Heart right ventricle (tissue), 16 donors: Measurements from ENCODE around the gene ZFYVE21. TPM values are rescaled to one million over a fixed set of nuclear protein-coding genes. Genes with fewer than 3 reads are reported as not detected.
A peak's percentile ranks its signal among the peaks of the same experiment; 100 is the strongest.

Experiments
- ATAC-seq, 8 donors: fragments of 200-7000 bp; cut with Tn5 transposase; one replicate each; pipeline ENCODE4 v1.9.1; 2020; ENCODE audit warnings: mild to moderate bottlenecking in 8 of 8, moderate library complexity in 8 of 8, moderate number of reproducible peaks in 1 of 8
- DNase-seq, 2 donors: peaks; one replicate each; pipeline ENCODE4 v3.0.0-alpha.2; 2020
- H3K27ac ChIP-seq, 10 donors: fragments of 200-600 bp; sonication (generic) in 2 of 10; one replicate each; pipeline versions ENCODE4 v1.5.0 to v1.8.0; 2020 to 2022; ENCODE audit warnings: mild to moderate bottlenecking in 3 of 10
- H3K27me3 ChIP-seq, 7 donors: fragments of 200-600 bp; one replicate each; pipeline ENCODE4 v1.8.0; 2021 to 2022; ENCODE audit warnings: mild to moderate bottlenecking in 2 of 7
- H3K36me3 ChIP-seq, 9 donors: fragments of 200-600 bp; sonication (generic) in 1 of 9; one replicate each; pipeline versions ENCODE4 v1.5.0 to v1.8.0; 2020 to 2022; ENCODE audit warnings: mild to moderate bottlenecking in 2 of 9
- H3K4me1 ChIP-seq, 9 donors: fragments of 200-600 bp; sonication (generic) in 1 of 9; one replicate each; pipeline versions ENCODE4 v1.5.0 to v1.8.0; 2020 to 2022; ENCODE audit warnings: mild to moderate bottlenecking in 4 of 9
- H3K4me3 ChIP-seq, 10 donors: fragments of 200-600 bp; sonication (generic) in 2 of 10; one replicate each; pipeline versions ENCODE4 v1.5.0 to v1.8.0; 2020 to 2022; ENCODE audit warnings: mild to moderate bottlenecking in 7 of 10, moderate library complexity in 2 of 10
- H3K9me3 ChIP-seq, 11 donors: fragments of 200-600 bp in 10 of 11; sonication (generic) in 2 of 11; one replicate each; pipeline versions ENCODE4 v1.5.0 to v1.8.0; 2013 to 2022; ENCODE audit warnings: mild to moderate bottlenecking in 2 of 11, control low read depth in 1 of 11, moderate library complexity in 1 of 11
- WGBS, 2 donors: extraction: QIAGEN DNeasy Blood & Tissue Kit; methylation state at CpG; one replicate each; pipeline ENCODE4 v1.1.7; 2013; ENCODE audit warnings: inconsistent platforms in 1 of 2; 5-methylcytosine and 5-hydroxymethylcytosine counted together
- intact Hi-C, 10 donors: fragments of 100-400 bp; cut with DNase I; formaldehyde crosslinking; loops; one replicate each; pipeline versions ENCODE4 v1.11.1 to v1.14.2; 2022
- polyA plus RNA-seq, 2 donors: library from polyadenylated mRNA; stranded (reverse); fragments of 200-250 nt; gene quantifications; one replicate each; pipeline ENCODE4 v1.2.3, GENCODE V29; 2013
- total RNA-seq, 10 donors: library from RNA; stranded (reverse); fragmentation: NEBNext Ultra II Directional in 3 of 10; extraction: Animal tissue kit (Norgen Biotek cat#: 25700) in 3 of 10; gene quantifications; one replicate each; pipeline versions ENCODE4 v1.2.1 to v1.2.4, GENCODE V29; 2021 to 2023
- TF ChIP-seq, protein P1 (sequence below), 9 donors: fragments of 200-600 bp; sonication (generic) in 2 of 9; IDR thresholded peaks; one replicate each; pipeline versions ENCODE4 v1.5.0 to v1.8.0; 2021 to 2022; ENCODE audit warnings: antibody characterized with exemption in 9 of 9, mild to moderate bottlenecking in 5 of 9, moderate library complexity in 1 of 9
- donor health status: Arrhythmogenic right ventricular cardiomyopathy.
- donor health status: ischemic (EF 13 %, LVEDD 7.1; RV severe dilation, severe dysfunction).
- donor health status: healthy with polysubstance abuse.
- donor health status: DM: no; HTN: yes; CAD: no.
- donor health status: DM: no; HTN: no; CAD: no.
- donor health status: ischemic (EF 25% LVEDD 6.9; RV normal size, moderate dysfunction).
- donor health status: ischemic (EF 25% LVEDD 5.7; RV mildly dilated, moderate dysfunction).
- donor health status: healthy.
- donor health status: DM: yes; HTN: yes; CAD: no.
- donor health status: Ischemic cardiomyopathy.
- donor health status: ischemic (EF 35%, LVEDD 5.7; RV mildly dilated, moderate dysfunction).
- donor health status: nonischemic (EF 11% LVEDD 7.7; RV severe dilation, severe dysfunction).
- donor health status: DM: yes; HTN: yes; CAD: no.
- donor health status: PGD.
- donor health status: ischemic (EF 29% LVEDD 5.4; RV normal size, mild dysfunction).
- donor health status: nonischemic (EF 23%, LVEDD 6.1; RV moderate dilation, normal function).

ZFYVE21 gene
- total and polyA plus RNA-seq, 12 donors = 43.5 to 88.8 (median 54.5) TPM

DNA sequence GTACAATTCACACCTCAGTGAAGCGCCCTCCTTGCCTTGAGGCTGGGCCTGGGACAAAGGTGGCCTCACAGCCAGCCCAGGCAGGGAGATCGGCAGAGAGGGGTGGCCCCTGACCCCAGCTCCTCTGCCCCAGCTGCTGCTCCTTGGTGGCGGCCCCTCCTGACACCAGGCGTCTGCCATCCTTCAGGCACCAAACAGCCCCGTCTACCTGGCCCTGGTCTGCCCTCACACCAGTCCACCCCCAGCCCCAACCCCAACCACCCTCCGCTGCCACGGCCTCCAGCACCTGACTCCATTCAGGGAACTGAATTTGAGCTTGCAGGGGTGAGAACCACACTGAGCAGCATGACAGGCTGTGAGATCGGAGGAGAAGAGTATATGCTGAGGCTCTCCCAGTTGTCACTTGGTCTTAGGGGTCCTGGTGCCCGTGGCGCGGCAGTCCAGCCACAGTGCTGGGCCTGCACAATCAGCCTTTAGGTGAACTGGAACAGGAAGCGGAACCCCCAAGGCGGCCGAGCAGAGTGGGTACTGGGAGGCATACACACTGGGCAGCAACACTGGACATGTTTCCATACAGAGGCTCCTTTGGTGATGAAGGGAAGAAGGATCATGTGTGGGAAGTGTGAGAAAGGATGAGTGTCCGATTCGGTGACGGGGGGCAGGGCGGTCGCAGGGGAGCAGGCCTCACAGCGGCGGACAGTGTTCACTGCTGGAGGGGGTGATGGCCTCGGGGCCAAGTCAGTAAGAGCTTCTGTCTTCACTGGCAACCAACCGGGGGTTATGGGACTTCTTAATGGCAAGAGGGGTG lies 18.7 kb downstream of the ZFYVE21 start:
- H3K27me3 ChIP-seq = no peaks in the 10 kb centered on the region
- H3K4me3 ChIP-seq = no peak overlapping the region
- intact Hi-C loops = no loop called here
- peaks cover 4 to 66% (median 33%) of the 10 kb centered on the region in 9 donors for H3K4me1 ChIP-seq
- TF ChIP-seq, protein P1, sequence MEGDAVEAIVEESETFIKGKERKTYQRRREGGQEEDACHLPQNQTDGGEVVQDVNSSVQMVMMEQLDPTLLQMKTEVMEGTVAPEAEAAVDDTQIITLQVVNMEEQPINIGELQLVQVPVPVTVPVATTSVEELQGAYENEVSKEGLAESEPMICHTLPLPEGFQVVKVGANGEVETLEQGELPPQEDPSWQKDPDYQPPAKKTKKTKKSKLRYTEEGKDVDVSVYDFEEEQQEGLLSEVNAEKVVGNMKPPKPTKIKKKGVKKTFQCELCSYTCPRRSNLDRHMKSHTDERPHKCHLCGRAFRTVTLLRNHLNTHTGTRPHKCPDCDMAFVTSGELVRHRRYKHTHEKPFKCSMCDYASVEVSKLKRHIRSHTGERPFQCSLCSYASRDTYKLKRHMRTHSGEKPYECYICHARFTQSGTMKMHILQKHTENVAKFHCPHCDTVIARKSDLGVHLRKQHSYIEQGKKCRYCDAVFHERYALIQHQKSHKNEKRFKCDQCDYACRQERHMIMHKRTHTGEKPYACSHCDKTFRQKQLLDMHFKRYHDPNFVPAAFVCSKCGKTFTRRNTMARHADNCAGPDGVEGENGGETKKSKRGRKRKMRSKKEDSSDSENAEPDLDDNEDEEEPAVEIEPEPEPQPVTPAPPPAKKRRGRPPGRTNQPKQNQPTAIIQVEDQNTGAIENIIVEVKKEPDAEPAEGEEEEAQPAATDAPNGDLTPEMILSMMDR (IDR thresholded peaks at IDR 0.05) = no peak
- no peak for ATAC-seq
- WGBS, 2 donors = 91% methylated on average over 23 of the region's 23 CpGs
- peaks cover 0 to 95% (median 55%) of the 10 kb centered on the region in 9 donors for H3K36me3 ChIP-seq
- DNase-seq = no peak
- no peaks in the 10 kb centered on the region for H3K9me3 ChIP-seq
- H3K27ac ChIP-seq = peak overlapping the region in 2 of 10 donors; percentile 30 to 42

DNA sequence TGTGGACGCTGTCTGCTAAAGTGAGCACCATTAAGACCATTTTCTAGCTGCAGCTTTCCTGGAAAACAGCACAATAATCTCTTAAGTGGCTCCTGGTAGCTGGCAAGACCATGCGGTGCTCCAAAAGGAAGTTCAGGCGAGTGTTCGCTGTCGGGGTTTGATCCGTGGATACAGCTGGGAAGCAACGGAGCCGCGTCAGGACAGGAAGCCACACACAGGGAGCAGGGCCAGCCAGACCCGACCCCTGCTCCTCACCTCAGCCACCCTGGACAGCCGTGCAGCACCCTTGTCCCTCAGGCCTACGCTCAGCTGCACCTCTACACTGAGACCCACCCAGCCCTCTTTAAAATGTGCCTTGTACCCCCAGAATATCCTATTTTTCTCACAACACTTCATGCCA lies 19.4 kb downstream of the ZFYVE21 start:
- Histone ChIP-seq H3K4me3 (no peak overlapping the region), H3K27me3 (no peaks in the 10 kb centered on the region), H3K4me1 (peaks cover 4 to 59% (median 26%) of the 10 kb centered on the region in 9 donors), H3K27ac (peak overlapping the region in 8 of 10 donors; percentile 10 to 42 (median 34)), H3K36me3 (peaks cover 0 to 95% (median 54%) of the 10 kb centered on the region in 9 donors), H3K9me3 (no peaks in the 10 kb centered on the region)
- WGBS, 2 donors = 42 to 47% methylated on average over 12 of the region's 12 CpGs
- ATAC-seq = peak in 2 of 8 donors; percentile 1 to 6
- no peak for DNase-seq
- intact Hi-C loops = no loop called here
- TF ChIP-seq, protein P1 (IDR thresholded peaks at IDR 0.05) = no peak

DNA sequence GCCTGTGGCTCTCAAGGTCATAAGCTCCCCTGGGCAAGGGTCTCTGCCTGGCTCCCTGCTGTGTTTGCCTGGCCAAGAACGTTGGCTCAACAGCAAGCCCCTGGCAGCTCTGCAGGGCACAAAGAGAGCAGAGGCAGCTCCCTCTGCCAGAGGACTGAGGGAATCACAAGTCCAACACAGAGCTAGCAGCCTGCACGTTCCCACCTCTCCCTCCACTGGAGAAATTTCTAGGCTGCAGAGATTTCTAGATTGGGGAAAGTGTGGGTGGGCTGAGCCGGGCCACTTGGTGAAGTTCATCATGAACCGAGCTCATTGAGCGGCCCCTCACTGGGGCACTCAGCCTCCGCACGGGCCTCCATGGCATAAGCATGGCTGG lies 19.8 kb downstream of the ZFYVE21 start:
- Histone ChIP-seq H3K4me3 (no peak overlapping the region), H3K36me3 (peaks cover 0 to 95% (median 54%) of the 10 kb centered on the region in 9 donors), H3K27me3 (no peaks in the 10 kb centered on the region), H3K27ac (peak overlapping the region in 7 of 10 donors; percentile 25 to 42 (median 34)), H3K4me1 (peaks cover 4 to 55% (median 22%) of the 10 kb centered on the region in 9 donors), H3K9me3 (no peaks in the 10 kb centered on the region)
- intact Hi-C loops = no loop called here
- 59 to 60% methylated on average over 7 of the region's 7 CpGs for WGBS, 2 donors
- TF ChIP-seq, protein P1 (IDR thresholded peaks at IDR 0.05) = peak in 7 of 9 donors; percentile 9 to 41 (median 36)
- no peak for DNase-seq
- ATAC-seq = peak in 5 of 8 donors; percentile 14 to 50 (median 35)

DNA sequence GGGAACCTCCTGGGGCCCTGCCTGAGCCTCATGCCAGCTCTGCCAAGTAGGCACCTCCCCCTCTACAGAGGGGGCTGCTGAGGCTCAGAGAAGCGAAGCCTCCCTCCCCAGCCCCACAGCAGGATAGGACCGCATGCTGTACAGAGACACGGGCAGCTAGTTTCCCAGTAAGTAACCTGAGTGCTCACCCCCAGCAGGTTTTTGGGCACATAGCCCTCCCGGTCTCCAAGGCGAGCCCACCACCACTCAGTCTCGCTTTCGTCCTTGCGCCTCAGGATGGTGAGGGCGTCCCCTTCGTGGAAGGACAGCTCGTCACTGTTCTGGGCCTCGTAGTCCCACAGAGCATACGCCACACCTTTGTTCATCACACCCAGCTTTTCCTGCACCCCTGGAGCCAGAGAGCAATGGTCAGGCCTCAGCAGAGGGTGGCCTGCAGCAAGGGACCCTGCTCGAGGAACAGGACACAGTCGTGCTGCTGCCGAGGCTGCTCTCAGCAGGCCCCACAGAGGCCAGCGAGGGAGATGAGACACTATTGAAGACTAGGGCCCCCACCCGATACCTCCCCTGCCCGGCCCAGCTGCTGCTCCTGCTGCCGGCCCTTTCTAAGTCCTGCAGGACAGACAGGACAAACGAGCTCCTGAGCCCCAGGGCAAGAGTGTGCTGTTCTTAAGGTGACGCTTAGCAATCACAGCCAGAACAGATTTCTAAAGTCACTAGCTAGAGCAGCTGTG lies 20.4 kb downstream of the ZFYVE21 start:
- TF ChIP-seq, protein P1 (IDR thresholded peaks at IDR 0.05) = no peak
- H3K27ac ChIP-seq = peak overlapping the region in 4 of 10 donors; percentile 29 to 42 (median 37)

More for the DNA sequence above, 20.4 kb downstream of the ZFYVE21 start:
- intact Hi-C loops = no loop called here
- H3K9me3 ChIP-seq = no peaks in the 10 kb centered on the region
- H3K36me3 ChIP-seq = peaks cover 0 to 96% (median 54%) of the 10 kb centered on the region in 9 donors
- no peak overlapping the region for H3K4me3 ChIP-seq
- 84 to 85% methylated on average over 22 of the region's 22 CpGs for WGBS, 2 donors
- H3K4me1 ChIP-seq = peaks cover 4 to 49% (median 21%) of the 10 kb centered on the region in 9 donors
- DNase-seq (no peak), ATAC-seq (peak in 3 of 8 donors; percentile 1 to 6 (median 2))
- no peaks in the 10 kb centered on the region for H3K27me3 ChIP-seq
